Mucosa of rectum (tissue), 2 donors: ENCODE data around the gene HHLA2.
"Not testable (repeated sequence)": the region's sequence is repeated elsewhere in the genome, so short reads cannot be mapped to it uniquely, and the experiment has no call there.

ENCODE experiments used
- H3K27ac ChIP-seq, 2 donors: one replicate each; pipeline ENCODE4 v1.7.0; 2013; ENCODE audit warnings: inconsistent platforms in 2 of 2, low read depth in 2 of 2, low read length in 2 of 2
- H3K27me3 ChIP-seq, 2 donors: one replicate each; pipeline ENCODE4 v1.7.0; 2013; ENCODE audit warnings: low read length in 2 of 2; ENCODE audit not compliant: control insufficient read depth in 2 of 2, insufficient read depth in 2 of 2
- H3K36me3 ChIP-seq, 2 donors: one replicate each; pipeline ENCODE4 v1.7.0; 2013; ENCODE audit warnings: low read length in 2 of 2; ENCODE audit not compliant: control insufficient read depth in 2 of 2, insufficient read depth in 2 of 2
- H3K4me1 ChIP-seq, 2 donors: one replicate each; pipeline ENCODE4 v1.7.0; 2013; ENCODE audit warnings: low read length in 2 of 2, mild to moderate bottlenecking in 1 of 2; ENCODE audit not compliant: control insufficient read depth in 2 of 2, insufficient read depth in 2 of 2
- H3K4me3 ChIP-seq, 2 donors: one replicate each; pipeline ENCODE4 v1.7.0; 2013; ENCODE audit warnings: low read length in 2 of 2
- H3K9ac ChIP-seq, 2 donors: one replicate each; pipeline ENCODE4 v1.7.0; 2013; ENCODE audit warnings: low read length in 2 of 2, low read depth in 1 of 2, mild to moderate bottlenecking in 1 of 2
- H3K9me3 ChIP-seq, 2 donors: one replicate each; pipeline ENCODE4 v1.7.0; 2013; ENCODE audit warnings: low read length in 2 of 2; ENCODE audit not compliant: control insufficient read depth in 2 of 2
- donor health status: healthy.
- donor health status: Normal muscosa, but diverticular disease.

Gene HHLA2

GRCh38 chr3:108296239-108296638 lies at the start of gene HHLA2:
HHLA2 (plus strand) TSS chr3:108296548; CDS start chr3:108351814, 55,266 bp downstream.
- Histone ChIP-seq H3K4me3 (peak within 1 kb of the TSS; percentile 65 to 67), H3K27me3 (no peaks in the 10 kb centered on the region), H3K9me3 (no peaks in the 10 kb centered on the region), H3K36me3 (no peaks in the 10 kb centered on the region), H3K9ac (peak within 1 kb of the TSS; percentile 48 to 70), H3K4me1 (peaks cover 8 to 26% of the 10 kb centered on the region in 2 donors), H3K27ac (peak within 1 kb of the TSS; percentile 88 to 92)

- H3K36me3 ChIP-seq: no peaks in the 10 kb centered on the region
- H3K27me3 ChIP-seq: no peaks in the 10 kb centered on the region
- H3K27ac ChIP-seq: peak overlapping the region; percentile 82 to 84
- peaks cover 7 to 10% of the 10 kb centered on the region in 2 donors for H3K4me1 ChIP-seq
- peak overlapping the region in 1 of 2 donors; percentile 49 for H3K9ac ChIP-seq
- peak overlapping the region in 1 of 2 donors; percentile 32 for H3K4me3 ChIP-seq
- H3K9me3 ChIP-seq: no peaks in the 10 kb centered on the region
Measured at GRCh38 chr3:108250626-108251025, 45.7 kb upstream of the HHLA2 start.

- no peaks in the 10 kb centered on the region for H3K27me3 ChIP-seq
- H3K9me3 ChIP-seq: no peaks in the 10 kb centered on the region
- H3K4me1 ChIP-seq: peaks cover 7 to 10% of the 10 kb centered on the region in 2 donors
- H3K36me3 ChIP-seq: no peaks in the 10 kb centered on the region
- H3K9ac ChIP-seq: peak overlapping the region in 1 of 2 donors; percentile 49
- peak overlapping the region in 1 of 2 donors; percentile 32 for H3K4me3 ChIP-seq
- H3K27ac ChIP-seq: peak overlapping the region; percentile 82 to 84
Measured at GRCh38 chr3:108251265-108251664, 45.1 kb upstream of the HHLA2 start.

- Histone ChIP-seq H3K27ac (peak overlapping the region in 1 of 2 donors; percentile 8), H3K9ac (no peak overlapping the region), H3K36me3 (no peaks in the 10 kb centered on the region), H3K9me3 (no peaks in the 10 kb centered on the region), H3K27me3 (no peaks in the 10 kb centered on the region), H3K4me1 (peaks cover 7 to 10% of the 10 kb centered on the region in 2 donors), H3K4me3 (no peak overlapping the region)
Measured at GRCh38 chr3:108251844-108252243, 44.5 kb upstream of the HHLA2 start.

GRCh38 chr3:108255131-108255530 lies 41.2 kb upstream of the HHLA2 start:
- Histone ChIP-seq H3K9ac (no peak overlapping the region), H3K9me3 (no peaks in the 10 kb centered on the region), H3K36me3 (no peaks in the 10 kb centered on the region), H3K4me3 (no peak overlapping the region), H3K27me3 (no peaks in the 10 kb centered on the region), H3K27ac (no peak overlapping the region), H3K4me1 (peaks cover 9 to 10% of the 10 kb centered on the region in 2 donors)

- not testable (repeated sequence) for H3K9ac ChIP-seq, H3K4me3 ChIP-seq, H3K36me3 ChIP-seq, H3K4me1 ChIP-seq, H3K27me3 ChIP-seq, H3K9me3 ChIP-seq
- H3K27ac ChIP-seq: peak overlapping the region; percentile 25 to 58
Measured at GRCh38 chr3:108264534-108265298, 31.6 kb upstream of the HHLA2 start.

- not testable (repeated sequence) for H3K36me3 ChIP-seq, H3K9me3 ChIP-seq, H3K4me3 ChIP-seq, H3K4me1 ChIP-seq, H3K27ac ChIP-seq, H3K9ac ChIP-seq, H3K27me3 ChIP-seq
Measured at GRCh38 chr3:108268235-108268634, 28.1 kb upstream of the HHLA2 start.

- Histone ChIP-seq H3K36me3 (no peaks in the 10 kb centered on the region), H3K4me3 (no peak overlapping the region), H3K27me3 (no peaks in the 10 kb centered on the region), H3K27ac (no peak overlapping the region), H3K9me3 (no peaks in the 10 kb centered on the region), H3K4me1 (peaks cover 2 to 3% of the 10 kb centered on the region in 2 donors), H3K9ac (no peak overlapping the region)
Measured at GRCh38 chr3:108271626-108272025, 24.7 kb upstream of the HHLA2 start.

GRCh38 chr3:108279066-108279465 lies 17.3 kb upstream of the HHLA2 start:
- H3K4me1 ChIP-seq: peaks cover 3 to 13% of the 10 kb centered on the region in 2 donors
- H3K9ac ChIP-seq, H3K9me3 ChIP-seq, H3K27ac ChIP-seq, H3K27me3 ChIP-seq, H3K4me3 ChIP-seq, H3K36me3 ChIP-seq: not testable (repeated sequence)

GRCh38 chr3:108280476-108280875 lies 15.9 kb upstream of the HHLA2 start:
- Histone ChIP-seq H3K4me3 (no peak overlapping the region), H3K27ac (peak overlapping the region in 1 of 2 donors; percentile 23), H3K27me3 (no peaks in the 10 kb centered on the region), H3K9ac (no peak overlapping the region), H3K36me3 (no peaks in the 10 kb centered on the region), H3K4me1 (peaks cover 5 to 22% of the 10 kb centered on the region in 2 donors), H3K9me3 (peaks cover 0 to 2% of the 10 kb centered on the region in 2 donors)
